ENCODE measurements around the gene KCNQ5. TPM values are rescaled to one million over a fixed set of nuclear protein-coding genes. Genes with fewer than 3 reads are reported as not detected.

Gene KCNQ5
- total and polyA plus RNA-seq, 10 of the 15 experiments (the other 5 are each of a cell fraction or from before 2014, with no cell fraction given): 0.60 to 16.2 (median 3.2) TPM

- CTCF ChIA-PET: no interaction called here
- no peak for FAIRE-seq
These were observed 162.7 kb downstream of the KCNQ5 start for GRCh38 chr6:72784581-72784980.

More at GRCh38 chr6:72784581-72784980, 162.7 kb downstream of the KCNQ5 start:
- ChIA-PET POLR2A (no interaction called here), SMC1A (ENCODE audit: uncharacterized antibody, unreplicated experiment) (interaction anchor here (0.8 to 1.5 kb wide), 2 partner anchors 15 to 44 kb away, joined by 3 to 4 read pairs; no protein-coding TSS in a partner anchor), RAD21 (ENCODE audit: unreplicated experiment) (no interaction called here)
- no peak for TF ChIP-seq ZNF217 (IDR thresholded peaks at IDR 0.05)
- TF ChIP-seq CEBPB (IDR thresholded peaks at IDR 0.05; ENCODE audit: borderline replicate concordance in 1 of 2, low read depth in 2 of 2, low read length in 2 of 2): no peak
- TF ChIP-seq BCL3 (IDR thresholded peaks at IDR 0.05; ENCODE audit: borderline replicate concordance, insufficient read depth, low read depth, low read length, poor library complexity, severe bottlenecking): no peak
- no peak for TF ChIP-seq PKNOX1 (IDR thresholded peaks at IDR 0.05)
- TF ChIP-seq ZNF592 (IDR thresholded peaks at IDR 0.05): no peak
- TF ChIP-seq SMAD5 (IDR thresholded peaks at IDR 0.05; ENCODE audit: low read depth): no peak
- no peak for TF ChIP-seq SMARCA5 (IDR thresholded peaks at IDR 0.05)
- TF ChIP-seq BHLHE40 (IDR thresholded peaks at IDR 0.05; ENCODE audit: borderline replicate concordance in 1 of 2, low read depth in 2 of 2, low read length in 1 of 2): no peak
- TF ChIP-seq CBFB (IDR thresholded peaks at IDR 0.05; ENCODE audit: low read depth): no peak
- TF ChIP-seq POLR2A (IDR thresholded peaks at IDR 0.05; ENCODE audit: low read depth, low read length): no peak
- in situ Hi-C loops (cut with MboI) (no loop called here), intact Hi-C loops (cut with micrococcal nuclease; ENCODE audit: unreplicated experiment) (no loop called here)
- Histone ChIP-seq H3K27ac (ENCODE audit: control insufficient read depth, insufficient read depth) (no peak overlapping the region), H3K36me3 (ENCODE audit: control insufficient read depth in 2 of 2, insufficient read depth in 2 of 2, low read length in 1 of 2) (no peaks in the 10 kb centered on the region), H3K27me3 (replicated peaks in 1 of 2; ENCODE audit: control insufficient read depth in 2 of 2, insufficient read depth in 2 of 2, low read length in 1 of 2) (no peaks in the 10 kb centered on the region), H3K4me2 (ENCODE audit: control insufficient read depth, insufficient read depth) (no peak overlapping the region), H2AFZ (ENCODE audit: control insufficient read depth, low read depth, low read length) (no peak overlapping the region), H3K9me3 (replicated peaks; ENCODE audit: control insufficient read depth, insufficient read depth, low read length) (no peaks in the 10 kb centered on the region), H3K79me2 (ENCODE audit: control insufficient read depth, insufficient read depth, low read length) (peaks cover 2% of the 10 kb centered on the region), H3K9ac (ENCODE audit: control insufficient read depth, insufficient read depth, low read length) (no peak overlapping the region), H3K4me1 (ENCODE audit: control insufficient read depth, insufficient read depth, low read length) (peaks cover 4% of the 10 kb centered on the region), H3K4me3 (no peak overlapping the region), H4K20me1 (ENCODE audit: control insufficient read depth, insufficient read depth) (no peaks in the 10 kb centered on the region)
- DNase-seq (ENCODE audit: low read depth, low spot score) (no peak), ATAC-seq (no peak)
- 88% methylated on average over 3 of the region's 3 CpGs for WGBS (ENCODE audit: insufficient coverage, insufficient replicate concordance, low lambda C conversion rate, missing lambda C conversion rate)
- no TSS peak for BruUV-seq (replicated peaks)

Measured in GM12878 (cell line).